ENCODE data around the gene TCEANC.

TCEANC gene

GRCh38 chrX:13690836-13691235 is 37.9 kb downstream of the TCEANC start:
- ATAC-seq (replicated peaks) (no peak), DNase-seq (no peak)
- Mint-ChIP-seq H3K27ac (no peak overlapping the region), H3K4me3 (peak overlapping the region; percentile 86 to 90), H3K36me3 (peaks cover 5 to 8% of the 10 kb centered on the region in 2 donors), H3K4me1 (peaks cover 39 to 52% of the 10 kb centered on the region in 2 donors), H3K9me3 (no peaks in the 10 kb centered on the region), H3K27me3 (peaks cover 0 to 15% of the 10 kb centered on the region in 2 donors)

GRCh38 chrX:13691841-13692371 is 39.0 kb downstream of the TCEANC start:
- DNase-seq (no peak), ATAC-seq (replicated peaks) (no peak)
- peaks cover 42 to 59% of the 10 kb centered on the region in 2 donors for H3K4me1 Mint-ChIP-seq
- no peak overlapping the region for H3K4me3 Mint-ChIP-seq
- peak overlapping the region; percentile 57 for H3K27ac Mint-ChIP-seq
- H3K27me3 Mint-ChIP-seq = peaks cover 0 to 15% of the 10 kb centered on the region in 2 donors
- H3K36me3 Mint-ChIP-seq = peaks cover 5 to 8% of the 10 kb centered on the region in 2 donors
- H3K9me3 Mint-ChIP-seq = no peaks in the 10 kb centered on the region

GRCh38 chrX:13692771-13693231 is 39.9 kb downstream of the TCEANC start:
- H3K4me1 Mint-ChIP-seq = peaks cover 43 to 63% of the 10 kb centered on the region in 2 donors

GRCh38 chrX:13693341-13693961 is 40.5 kb downstream of the TCEANC start:
- ATAC-seq (replicated peaks) (peak in 1 of 2 donors; percentile 29), DNase-seq (no peak)
- Mint-ChIP-seq H3K27ac (no peak overlapping the region), H3K9me3 (no peaks in the 10 kb centered on the region), H3K27me3 (peaks cover 0 to 15% of the 10 kb centered on the region in 2 donors), H3K4me3 (peak overlapping the region; percentile 5 to 49), H3K36me3 (peaks cover 5 to 8% of the 10 kb centered on the region in 2 donors), H3K4me1 (peaks cover 40 to 65% of the 10 kb centered on the region in 2 donors)

More at GRCh38 chrX:13692771-13693231, 39.9 kb downstream of the TCEANC start:
- H3K27me3 Mint-ChIP-seq = peaks cover 0 to 15% of the 10 kb centered on the region in 2 donors
- ATAC-seq (replicated peaks) (no peak), DNase-seq (no peak)
- H3K4me3 Mint-ChIP-seq = no peak overlapping the region
- H3K36me3 Mint-ChIP-seq = peaks cover 5 to 8% of the 10 kb centered on the region in 2 donors
- peak overlapping the region; percentile 20 for H3K27ac Mint-ChIP-seq
- H3K9me3 Mint-ChIP-seq = no peaks in the 10 kb centered on the region

- peaks cover 0 to 15% of the 10 kb centered on the region in 2 donors for H3K27me3 Mint-ChIP-seq
- H3K4me1 Mint-ChIP-seq = peaks cover 42 to 71% of the 10 kb centered on the region in 2 donors
- no peak for DNase-seq
- H3K4me3 Mint-ChIP-seq = no peak overlapping the region
- ATAC-seq (replicated peaks) = no peak
- H3K36me3 Mint-ChIP-seq = peaks cover 7 to 10% of the 10 kb centered on the region in 2 donors
- no peaks in the 10 kb centered on the region for H3K9me3 Mint-ChIP-seq
- no peak overlapping the region for H3K27ac Mint-ChIP-seq
Observed at GRCh38 chrX:13694359-13694758, 41.4 kb downstream of the TCEANC start.

DNA sequence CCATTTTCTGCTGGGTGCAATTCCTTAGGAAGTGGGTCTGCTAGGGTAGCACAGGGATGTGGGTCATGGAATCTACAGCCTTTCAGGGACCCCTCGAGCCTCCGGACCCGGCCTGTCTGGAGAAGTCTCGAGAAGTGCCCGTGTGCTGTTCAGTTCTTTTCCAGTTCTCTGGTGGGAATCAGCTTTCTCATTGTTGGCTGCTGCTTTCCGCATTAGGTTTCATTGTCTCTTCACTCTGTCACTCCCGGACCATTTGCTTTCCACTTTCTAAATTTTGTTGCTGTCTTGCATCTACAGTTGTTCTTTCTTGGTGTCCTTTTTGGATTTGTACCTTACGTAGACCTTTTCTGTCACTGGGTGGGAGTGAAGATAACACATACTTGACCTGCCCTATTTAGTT is 42.0 kb downstream of the TCEANC start:
- no peak for ATAC-seq (replicated peaks)
- no peak overlapping the region for H3K27ac Mint-ChIP-seq
- no peak overlapping the region for H3K4me3 Mint-ChIP-seq
- peaks cover 0 to 15% of the 10 kb centered on the region in 2 donors for H3K27me3 Mint-ChIP-seq
- H3K9me3 Mint-ChIP-seq = no peaks in the 10 kb centered on the region
- H3K4me1 Mint-ChIP-seq = peaks cover 44 to 74% of the 10 kb centered on the region in 2 donors
- peaks cover 9 to 12% of the 10 kb centered on the region in 2 donors for H3K36me3 Mint-ChIP-seq
- DNase-seq = no peak

DNA sequence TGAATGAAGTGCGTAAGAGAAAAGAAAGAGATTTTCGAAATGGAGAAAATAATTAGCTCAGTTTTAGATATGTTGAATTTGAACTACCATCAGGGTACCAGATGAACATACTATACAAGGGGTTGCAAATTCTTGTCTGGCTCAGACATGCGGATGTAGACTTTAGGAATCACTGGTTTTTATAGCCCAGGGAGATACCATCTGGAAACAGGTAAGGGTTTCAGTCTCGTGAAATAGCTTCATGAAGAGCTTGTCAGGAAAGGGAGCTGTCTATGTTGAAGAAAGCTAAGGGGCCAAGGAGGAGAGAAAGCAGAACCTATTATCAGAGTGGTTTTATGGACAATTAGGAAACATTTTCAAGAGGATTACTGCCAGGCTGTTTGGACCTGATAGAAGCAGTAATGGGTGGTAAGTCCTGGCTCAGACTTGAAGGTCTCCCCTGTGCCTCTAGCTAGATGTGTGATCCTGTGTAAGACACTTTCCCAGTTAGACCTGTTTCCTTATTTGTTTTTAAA is 42.7 kb downstream of the TCEANC start:
- H3K4me3 Mint-ChIP-seq = no peak overlapping the region

GRCh38 chrX:13697455-13697854 is 44.5 kb downstream of the TCEANC start:
- Mint-ChIP-seq H3K4me3 (peak overlapping the region in 1 of 2 donors; percentile 56), H3K36me3 (peaks cover 5 to 9% of the 10 kb centered on the region in 2 donors), H3K4me1 (peaks cover 44 to 69% of the 10 kb centered on the region in 2 donors), H3K9me3 (no peaks in the 10 kb centered on the region), H3K27me3 (peaks cover 0 to 15% of the 10 kb centered on the region in 2 donors), H3K27ac (no peak overlapping the region)
- DNase-seq (no peak), ATAC-seq (replicated peaks) (peak; percentile 88 to 91)

More for the DNA sequence above, 42.7 kb downstream of the TCEANC start:
- DNase-seq (no peak), ATAC-seq (replicated peaks) (no peak)
- Mint-ChIP-seq H3K4me1 (peaks cover 39 to 67% of the 10 kb centered on the region in 2 donors), H3K36me3 (peaks cover 7 to 9% of the 10 kb centered on the region in 2 donors), H3K27ac (no peak overlapping the region), H3K27me3 (peaks cover 0 to 15% of the 10 kb centered on the region in 2 donors), H3K9me3 (no peaks in the 10 kb centered on the region)

DNA sequence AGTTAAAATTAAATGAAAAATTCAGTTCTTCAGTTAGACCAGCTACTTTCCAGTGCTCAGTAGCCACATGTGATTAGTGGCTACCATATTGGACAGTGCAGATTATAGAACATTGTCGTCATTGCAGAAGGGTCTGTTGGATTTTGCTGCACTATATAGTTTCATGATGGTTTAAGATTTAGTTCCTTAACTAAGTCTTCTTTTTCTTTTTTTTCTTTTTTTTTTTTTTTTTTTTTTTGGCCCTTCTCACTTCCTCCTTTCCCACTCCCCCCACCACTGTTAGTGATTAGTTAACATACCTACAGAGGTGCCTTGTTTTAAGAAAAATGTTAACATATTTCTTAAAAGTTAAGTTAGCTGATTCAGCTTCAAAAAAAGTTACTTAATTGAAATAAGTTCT is 45.0 kb downstream of the TCEANC start:
- no peak for DNase-seq
- Mint-ChIP-seq H3K4me1 (peaks cover 39 to 67% of the 10 kb centered on the region in 2 donors), H3K27ac (no peak overlapping the region), H3K36me3 (peaks cover 5 to 9% of the 10 kb centered on the region in 2 donors), H3K9me3 (no peaks in the 10 kb centered on the region), H3K27me3 (peaks cover 0 to 10% of the 10 kb centered on the region in 2 donors), H3K4me3 (no peak overlapping the region)
- peak; percentile 24 to 49 for ATAC-seq (replicated peaks)

GRCh38 chrX:13698432-13698831 is 45.5 kb downstream of the TCEANC start:
- DNase-seq = no peak
- H3K9me3 Mint-ChIP-seq = no peaks in the 10 kb centered on the region
- peaks cover 34 to 63% of the 10 kb centered on the region in 2 donors for H3K4me1 Mint-ChIP-seq
- H3K4me3 Mint-ChIP-seq = no peak overlapping the region
- H3K27me3 Mint-ChIP-seq = peaks cover 0 to 8% of the 10 kb centered on the region in 2 donors
- no peak overlapping the region for H3K27ac Mint-ChIP-seq
- no peak for ATAC-seq (replicated peaks)
- peaks cover 5 to 9% of the 10 kb centered on the region in 2 donors for H3K36me3 Mint-ChIP-seq

- peaks cover 0 to 8% of the 10 kb centered on the region in 2 donors for H3K27me3 Mint-ChIP-seq
- H3K36me3 Mint-ChIP-seq = peaks cover 5 to 9% of the 10 kb centered on the region in 2 donors
- no peak overlapping the region for H3K27ac Mint-ChIP-seq
- peak overlapping the region in 1 of 2 donors; percentile 39 for H3K4me3 Mint-ChIP-seq
- DNase-seq (no peak), ATAC-seq (replicated peaks) (no peak)
- no peaks in the 10 kb centered on the region for H3K9me3 Mint-ChIP-seq
- peaks cover 33 to 66% of the 10 kb centered on the region in 2 donors for H3K4me1 Mint-ChIP-seq
Observed at GRCh38 chrX:13699183-13699826, 46.4 kb downstream of the TCEANC start.

- Mint-ChIP-seq H3K27ac (no peak overlapping the region), H3K4me3 (no peak overlapping the region)
Observed at GRCh38 chrX:13700380-13700779, 47.4 kb downstream of the TCEANC start.

GRCh38 chrX:13702111-13702789 is 49.3 kb downstream of the TCEANC start:
- H3K4me1 Mint-ChIP-seq = peaks cover 18 to 42% of the 10 kb centered on the region in 2 donors

More at GRCh38 chrX:13700380-13700779, 47.4 kb downstream of the TCEANC start:
- ATAC-seq (replicated peaks) (no peak), DNase-seq (no peak)
- Mint-ChIP-seq H3K9me3 (no peaks in the 10 kb centered on the region), H3K27me3 (peaks cover 0 to 3% of the 10 kb centered on the region in 2 donors), H3K36me3 (peaks cover 3 to 7% of the 10 kb centered on the region in 2 donors), H3K4me1 (peaks cover 27 to 58% of the 10 kb centered on the region in 2 donors)

DNA sequence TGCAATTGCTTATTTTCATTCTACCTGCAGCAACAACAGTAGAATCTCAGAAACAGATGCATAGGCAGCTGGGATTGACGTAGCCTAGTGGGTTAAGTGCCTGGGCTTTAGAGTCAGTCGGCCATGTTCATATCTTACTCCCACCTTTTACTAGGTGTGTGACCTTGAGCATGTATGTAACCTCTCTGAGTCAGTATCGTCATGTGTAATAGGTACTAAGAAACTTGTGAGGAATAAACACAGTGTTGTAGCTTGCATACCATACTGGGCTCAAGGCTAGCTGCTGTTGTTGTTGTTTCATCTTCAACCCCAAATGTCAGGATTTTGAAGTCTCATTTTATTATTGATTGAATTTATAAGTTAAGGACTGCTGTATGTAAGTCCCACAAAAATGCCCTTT is 50.2 kb downstream of the TCEANC start:
- Mint-ChIP-seq H3K27me3 (peaks cover 0 to 4% of the 10 kb centered on the region in 2 donors), H3K27ac (no peak overlapping the region), H3K36me3 (peaks cover 12 to 14% of the 10 kb centered on the region in 2 donors), H3K9me3 (no peaks in the 10 kb centered on the region), H3K4me1 (peaks cover 16 to 34% of the 10 kb centered on the region in 2 donors), H3K4me3 (no peak overlapping the region)
- DNase-seq (no peak), ATAC-seq (replicated peaks) (no peak)

More at GRCh38 chrX:13702111-13702789, 49.3 kb downstream of the TCEANC start:
- Mint-ChIP-seq H3K27me3 (peaks cover 0 to 4% of the 10 kb centered on the region in 2 donors), H3K4me3 (no peak overlapping the region), H3K36me3 (peaks cover 7 to 8% of the 10 kb centered on the region in 2 donors), H3K9me3 (no peaks in the 10 kb centered on the region), H3K27ac (no peak overlapping the region)
- ATAC-seq (replicated peaks) (no peak), DNase-seq (no peak)

All from stimulated activated naive B cell treated with anti-CD40 and anti-IgM and Interleukin-4, amounts not matched to agents 10 μg/mL and 1 μg/mL and 100 μg/mL, for 72 hours (primary cell).